Astrocyte (in vitro differentiated cells and primary cell): ENCODE measurements around the gene OTOGL. TPM values are rescaled to one million over a fixed set of nuclear protein-coding genes. Genes with fewer than 3 reads are reported as not detected.

ENCODE experiments used
- DNase-seq: peaks from one replicate; pipeline ENCODE4 v3.0.0-alpha.2; 2010; ENCODE audit warnings: low read depth
- FAIRE-seq: peaks from 2 replicates; lab custom pipeline; 2011; peaks lifted over from hg19 to GRCh38; lab: Jason Lieb, UNC
- H2AFZ ChIP-seq: 2 replicates; pipeline ENCODE4 v1.6.0; 2012; ENCODE audit warnings: low read depth, low read length, inconsistent platforms
- H3K27ac ChIP-seq: 2 replicates; pipeline ENCODE4 v1.5.1; 2011; ENCODE audit warnings: low read depth, low read length, inconsistent platforms
- H3K27me3 ChIP-seq: 2 replicates; pipeline ENCODE4 v1.6.0; 2011; ENCODE audit warnings: low read length, inconsistent platforms; ENCODE audit not compliant: insufficient read depth
- H3K36me3 ChIP-seq: 2 replicates; pipeline ENCODE4 v1.5.1; 2011; ENCODE audit warnings: low read length, inconsistent platforms; ENCODE audit not compliant: insufficient read depth
- H3K4me1 ChIP-seq: 2 replicates; pipeline ENCODE4 v1.5.1; 2011; ENCODE audit warnings: low read length, inconsistent platforms; ENCODE audit not compliant: insufficient read depth
- H3K4me2 ChIP-seq: 2 replicates; pipeline ENCODE4 v1.6.0; 2012; ENCODE audit warnings: low read length, inconsistent platforms
- H3K4me3 ChIP-seq: 2 replicates; pipeline ENCODE4 v1.5.1; 2011; ENCODE audit warnings: low read depth, mild to moderate bottlenecking, low read length, inconsistent platforms; ENCODE audit not compliant: insufficient read depth
- H3K79me2 ChIP-seq: 2 replicates; pipeline ENCODE4 v1.6.0; 2012; ENCODE audit warnings: mild to moderate bottlenecking, low read length, inconsistent platforms; ENCODE audit not compliant: insufficient read depth
- H3K9ac ChIP-seq: 2 replicates; pipeline ENCODE4 v1.6.0; 2012; ENCODE audit warnings: mild to moderate bottlenecking, low read length, inconsistent platforms
- H3K9me3 ChIP-seq: 2 replicates; pipeline ENCODE4 v1.5.1; 2012; ENCODE audit warnings: low read depth, mild to moderate bottlenecking, low read length, inconsistent platforms; ENCODE audit not compliant: insufficient read depth
- H4K20me1 ChIP-seq: 2 replicates; pipeline ENCODE4 v1.6.0; 2012; ENCODE audit warnings: low read length, inconsistent platforms; ENCODE audit not compliant: insufficient read depth
- H3K27ac Mint-ChIP-seq: one replicate; pipeline ENCODE4 v1.8.0; 2021; ENCODE audit warnings: mild to moderate bottlenecking, mixed read lengths; ENCODE audit not compliant: unreplicated experiment
- H3K27me3 Mint-ChIP-seq: one replicate; pipeline ENCODE4 v1.8.0; 2021; ENCODE audit warnings: low read depth, mixed read lengths; ENCODE audit not compliant: unreplicated experiment
- H3K36me3 Mint-ChIP-seq: one replicate; pipeline ENCODE4 v1.8.0; 2021; ENCODE audit warnings: low read depth, mixed read lengths; ENCODE audit not compliant: unreplicated experiment
- H3K4me1 Mint-ChIP-seq: one replicate; pipeline ENCODE4 v1.8.0; 2021; ENCODE audit warnings: low read depth, mixed read lengths; ENCODE audit not compliant: unreplicated experiment
- H3K4me3 Mint-ChIP-seq: one replicate; pipeline ENCODE4 v1.8.0; 2021; ENCODE audit warnings: mild to moderate bottlenecking, moderate library complexity, mixed read lengths; ENCODE audit not compliant: unreplicated experiment
- H3K9me3 Mint-ChIP-seq: one replicate; pipeline ENCODE4 v1.8.0; 2021; ENCODE audit warnings: mild to moderate bottlenecking, mixed read lengths; ENCODE audit not compliant: unreplicated experiment
- CTCF ChIP-seq: IDR thresholded peaks from 2 replicates; pipeline ENCODE4 v1.5.1; 2011; ENCODE audit warnings: low read depth, mild to moderate bottlenecking, inconsistent platforms, low read length, moderate library complexity; ENCODE audit not compliant: insufficient read depth
- EZH2 ChIP-seq: IDR thresholded peaks from 2 replicates; pipeline ENCODE4 v1.6.1; 2012; ENCODE audit warnings: mild to moderate bottlenecking, low read length, inconsistent platforms; ENCODE audit not compliant: insufficient read depth
- total RNA-seq: library from RNA; stranded (reverse); gene quantifications from 2 replicates; pipeline ENCODE4 v1.2.1, GENCODE V29; 2021

Gene OTOGL
- total RNA-seq, 1 donor from 2014 or later, result 0.16 TPM

GRCh38 chr12:80056232-80056631 lies 43.1 kb upstream of the OTOGL start:
- H3K4me2 ChIP-seq, result no peak overlapping the region
- no peaks in the 10 kb centered on the region for H3K79me2 ChIP-seq
- no peak overlapping the region for H3K9ac ChIP-seq
- H2AFZ ChIP-seq, result no peak overlapping the region
- Mint-ChIP-seq H3K4me1 (no peaks in the 10 kb centered on the region), H3K27me3 (no peaks in the 10 kb centered on the region), H3K27ac (no peak overlapping the region), H3K36me3 (no peaks in the 10 kb centered on the region), H3K9me3 (no peaks in the 10 kb centered on the region), H3K4me3 (no peak overlapping the region)
- no peaks in the 10 kb centered on the region for H3K27me3 ChIP-seq
- H3K9me3 ChIP-seq, result no peaks in the 10 kb centered on the region
- no peak overlapping the region for H3K27ac ChIP-seq
- no peak for TF ChIP-seq CTCF
- TF ChIP-seq EZH2, result no peak
- FAIRE-seq, result no peak
- no peak for DNase-seq
- no peaks in the 10 kb centered on the region for H3K36me3 ChIP-seq
- no peaks in the 10 kb centered on the region for H4K20me1 ChIP-seq
- H3K4me1 ChIP-seq, result peaks cover 9% of the 10 kb centered on the region
- no peak overlapping the region for H3K4me3 ChIP-seq

- no peak overlapping the region for H3K9ac ChIP-seq
- no peak for FAIRE-seq
- TF ChIP-seq EZH2 (no peak), CTCF (no peak)
- H3K36me3 ChIP-seq, result no peaks in the 10 kb centered on the region
- Mint-ChIP-seq H3K27me3 (no peaks in the 10 kb centered on the region), H3K9me3 (no peaks in the 10 kb centered on the region), H3K4me1 (no peaks in the 10 kb centered on the region), H3K27ac (no peak overlapping the region), H3K4me3 (no peak overlapping the region), H3K36me3 (no peaks in the 10 kb centered on the region)
- no peak overlapping the region for H3K4me3 ChIP-seq
- peaks cover 9% of the 10 kb centered on the region for H3K4me1 ChIP-seq
- H3K27me3 ChIP-seq, result no peaks in the 10 kb centered on the region
- no peak overlapping the region for H3K4me2 ChIP-seq
- H4K20me1 ChIP-seq, result no peaks in the 10 kb centered on the region
- DNase-seq, result peak; percentile 70
- H3K79me2 ChIP-seq, result no peaks in the 10 kb centered on the region
- no peak overlapping the region for H2AFZ ChIP-seq
- no peaks in the 10 kb centered on the region for H3K9me3 ChIP-seq
- no peak overlapping the region for H3K27ac ChIP-seq
Measured at GRCh38 chr12:80056845-80057244, 42.5 kb upstream of the OTOGL start.

- Histone ChIP-seq H3K27ac (no peak overlapping the region), H3K4me2 (no peak overlapping the region), H3K4me1 (no peaks in the 10 kb centered on the region), H3K36me3 (no peaks in the 10 kb centered on the region), H3K79me2 (no peaks in the 10 kb centered on the region), H3K9me3 (no peaks in the 10 kb centered on the region), H3K4me3 (no peak overlapping the region), H3K27me3 (no peaks in the 10 kb centered on the region), H4K20me1 (no peaks in the 10 kb centered on the region), H3K9ac (no peak overlapping the region), H2AFZ (no peak overlapping the region)
- Mint-ChIP-seq H3K27ac (no peak overlapping the region), H3K36me3 (no peaks in the 10 kb centered on the region), H3K9me3 (no peaks in the 10 kb centered on the region), H3K4me1 (peaks cover 4% of the 10 kb centered on the region), H3K27me3 (no peaks in the 10 kb centered on the region), H3K4me3 (no peak overlapping the region)
- no peak for FAIRE-seq
- TF ChIP-seq EZH2 (no peak), CTCF (no peak)
- DNase-seq, result no peak
Measured at GRCh38 chr12:80058586-80058985, 40.8 kb upstream of the OTOGL start.
